Measurements from ENCODE around the gene FARP2.

DNA sequence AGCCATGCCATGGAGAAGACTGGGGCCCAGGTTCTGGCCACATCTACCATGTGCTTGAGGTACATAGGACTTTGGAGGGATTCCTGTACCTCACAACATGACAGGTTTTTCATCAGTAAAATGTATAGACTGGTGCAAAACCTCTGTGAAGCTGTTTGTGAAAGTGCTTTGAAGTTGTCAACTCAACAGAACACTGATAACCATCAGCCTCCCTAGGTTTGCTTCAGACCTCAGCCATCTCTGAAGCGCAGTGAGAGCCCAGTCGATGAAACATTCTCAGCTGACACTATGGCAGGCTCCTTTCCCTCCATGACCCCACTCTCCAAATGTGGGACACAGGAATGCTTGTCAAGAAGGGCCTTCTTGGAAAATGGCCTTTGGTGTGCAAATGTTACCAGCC, 113.7 kb downstream of the FARP2 start:
- TF ChIP-seq TCF7L2 (IDR thresholded peaks at IDR 0.05; ENCODE audit: borderline replicate concordance, extremely low read depth, insufficient read depth, insufficient read length) (no peak), EZH2 (IDR thresholded peaks at IDR 0.05) (no peak), YY1 (IDR thresholded peaks at IDR 0.05; ENCODE audit: extremely low read depth, insufficient replicate concordance, low read depth, low read length) (no peak), ELF1 (IDR thresholded peaks at IDR 0.05; ENCODE audit: borderline replicate concordance, low read depth) (no peak), POLR2A (IDR thresholded peaks at IDR 0.05; ENCODE audit: borderline replicate concordance, extremely low read depth, insufficient read depth, insufficient read length) (no peak), JUND (IDR thresholded peaks at IDR 0.05) (no peak)
- TF ChIP-seq, protein P1, sequence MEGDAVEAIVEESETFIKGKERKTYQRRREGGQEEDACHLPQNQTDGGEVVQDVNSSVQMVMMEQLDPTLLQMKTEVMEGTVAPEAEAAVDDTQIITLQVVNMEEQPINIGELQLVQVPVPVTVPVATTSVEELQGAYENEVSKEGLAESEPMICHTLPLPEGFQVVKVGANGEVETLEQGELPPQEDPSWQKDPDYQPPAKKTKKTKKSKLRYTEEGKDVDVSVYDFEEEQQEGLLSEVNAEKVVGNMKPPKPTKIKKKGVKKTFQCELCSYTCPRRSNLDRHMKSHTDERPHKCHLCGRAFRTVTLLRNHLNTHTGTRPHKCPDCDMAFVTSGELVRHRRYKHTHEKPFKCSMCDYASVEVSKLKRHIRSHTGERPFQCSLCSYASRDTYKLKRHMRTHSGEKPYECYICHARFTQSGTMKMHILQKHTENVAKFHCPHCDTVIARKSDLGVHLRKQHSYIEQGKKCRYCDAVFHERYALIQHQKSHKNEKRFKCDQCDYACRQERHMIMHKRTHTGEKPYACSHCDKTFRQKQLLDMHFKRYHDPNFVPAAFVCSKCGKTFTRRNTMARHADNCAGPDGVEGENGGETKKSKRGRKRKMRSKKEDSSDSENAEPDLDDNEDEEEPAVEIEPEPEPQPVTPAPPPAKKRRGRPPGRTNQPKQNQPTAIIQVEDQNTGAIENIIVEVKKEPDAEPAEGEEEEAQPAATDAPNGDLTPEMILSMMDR (IDR thresholded peaks at IDR 0.05 in 2 of 3, conservative IDR thresholded peaks at IDR 0.05 in 1 of 3; ENCODE audit: borderline replicate concordance in 1 of 3, insufficient read depth in 1 of 3, low read depth in 2 of 3, low read length in 2 of 3): no peak
- TF ChIP-seq, protein P2, sequence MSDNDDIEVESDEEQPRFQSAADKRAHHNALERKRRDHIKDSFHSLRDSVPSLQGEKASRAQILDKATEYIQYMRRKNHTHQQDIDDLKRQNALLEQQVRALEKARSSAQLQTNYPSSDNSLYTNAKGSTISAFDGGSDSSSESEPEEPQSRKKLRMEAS (IDR thresholded peaks at IDR 0.05): no peak

Measured in HCT116 (cell line).